GM18907 (cell line): ENCODE results near the gene GNL1.
"Not testable (repeated sequence)": the region's sequence is repeated elsewhere in the genome, so short reads cannot be mapped to it uniquely, and the experiment has no call there.

Source experiments
- ATAC-seq: cut with Tn5 transposase; IDR thresholded peaks from one replicate; pipeline ENCODE4 v1.9.1; 2021; ENCODE audit warnings: mild to moderate bottlenecking, moderate library complexity; ENCODE audit not compliant: unreplicated experiment

GNL1 gene

GRCh38 chr6:30500421-30501355 lies 55.6 kb downstream of the GNL1 start:
- no peak for ATAC-seq

- not testable (repeated sequence) for ATAC-seq
These were observed 57.6 kb downstream of the GNL1 start for GRCh38 chr6:30498705-30499104.

DNA sequence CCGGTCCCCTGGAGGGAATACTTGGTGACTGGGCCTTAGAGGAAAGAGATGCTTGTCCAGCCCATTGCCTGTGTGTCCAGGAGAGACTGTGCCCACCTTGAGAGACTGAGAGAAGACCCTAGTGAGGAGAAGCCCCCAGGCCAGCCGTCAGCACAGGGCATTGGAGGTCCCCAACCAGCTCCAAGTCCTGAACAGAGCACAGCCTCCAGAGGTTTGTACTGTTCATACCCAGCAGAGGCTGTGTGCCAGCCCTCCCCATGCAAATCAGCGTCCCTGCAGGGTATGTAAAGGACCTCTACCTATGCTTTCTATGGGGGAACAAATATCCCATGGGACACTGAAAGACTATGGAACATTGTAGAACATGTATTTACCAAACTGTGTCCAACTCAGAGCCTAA lies 58.6 kb downstream of the GNL1 start:
- no peak for ATAC-seq

DNA sequence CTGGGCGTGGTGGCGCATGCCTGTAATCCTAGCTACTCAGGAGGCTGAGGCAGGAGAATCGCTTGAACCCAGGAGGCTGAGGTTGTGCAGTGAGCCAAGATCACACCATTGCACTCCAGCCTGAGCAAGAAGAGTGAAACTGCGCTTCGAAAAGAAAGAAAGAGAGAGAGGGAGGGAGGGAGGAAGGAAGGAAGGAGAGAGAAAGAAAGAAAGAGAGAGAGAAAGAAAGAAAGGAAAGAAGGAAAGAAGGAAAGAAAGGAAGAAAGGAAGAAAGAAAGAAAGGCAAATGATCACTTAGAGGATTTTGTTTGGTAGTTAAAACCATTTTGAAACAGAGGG lies 59.1 kb downstream of the GNL1 start:
- not testable (repeated sequence) for ATAC-seq

DNA sequence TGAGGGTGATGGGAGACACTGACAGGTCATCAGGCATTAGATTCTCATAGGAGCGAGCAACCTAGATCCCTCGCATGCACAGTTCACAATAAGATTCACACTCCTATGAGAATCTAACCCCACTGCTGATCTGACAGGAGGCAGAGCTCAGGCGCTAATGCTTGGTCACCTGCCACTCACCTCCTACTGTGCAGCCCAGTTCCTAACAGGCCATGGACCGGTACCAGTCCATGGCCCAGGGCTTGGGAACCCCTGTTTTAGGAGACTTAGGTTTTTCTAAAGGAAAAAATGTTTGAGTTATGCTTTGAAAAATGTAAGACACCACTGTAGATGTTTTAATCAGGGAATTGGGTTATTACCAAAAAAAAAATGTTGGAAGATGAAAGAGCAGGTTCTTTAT lies 60.3 kb downstream of the GNL1 start:
- no peak for ATAC-seq

DNA sequence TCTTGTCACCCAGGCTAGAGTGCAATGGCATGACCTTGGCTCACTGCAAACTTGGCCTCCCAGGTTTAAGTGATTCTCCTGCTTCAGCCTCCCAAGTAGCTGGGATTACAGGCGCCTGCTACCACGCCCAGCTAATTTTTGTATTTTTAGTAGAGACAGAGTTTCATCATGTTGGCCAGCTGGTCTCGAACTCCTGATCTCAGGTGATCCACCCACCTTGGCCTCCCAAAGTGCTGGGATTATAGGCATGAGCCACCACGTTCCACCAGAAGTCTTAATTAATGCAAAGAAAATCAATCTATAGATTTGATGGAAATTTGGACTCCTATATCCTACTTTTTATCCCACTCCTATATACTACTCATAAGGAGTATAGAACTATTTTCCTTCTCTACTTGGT lies 61.2 kb downstream of the GNL1 start:
- ATAC-seq, result not testable (repeated sequence)

- no peak for ATAC-seq
These were observed 61.9 kb downstream of the GNL1 start for GRCh38 chr6:30494291-30494861.

GRCh38 chr6:30493643-30494250 lies 62.5 kb downstream of the GNL1 start:
- ATAC-seq, result no peak

- ATAC-seq, result no peak
These were observed 64.0 kb downstream of the GNL1 start for GRCh38 chr6:30491991-30492952.
